ES-I3 (cell line): ENCODE results near the gene PAX1.

Experiments used
- H3K36me3 ChIP-seq: 2 replicates; pipeline ENCODE4 v1.6.1; 2013; ENCODE audit warnings: mild to moderate bottlenecking, low read length, control low read depth, moderate library complexity; ENCODE audit not compliant: insufficient read depth
- H3K4me1 ChIP-seq: 2 replicates; pipeline ENCODE4 v1.6.1; 2013; ENCODE audit warnings: mild to moderate bottlenecking, control low read depth, low read length; ENCODE audit not compliant: insufficient read depth
- H3K9ac ChIP-seq: 2 replicates; pipeline ENCODE4 v1.6.1; 2013; ENCODE audit warnings: low read depth, mild to moderate bottlenecking, low read length, moderate library complexity
- H3K9me3 ChIP-seq: 2 replicates; pipeline ENCODE4 v1.6.1; 2013; ENCODE audit warnings: mild to moderate bottlenecking, low read length, moderate library complexity; ENCODE audit not compliant: control insufficient read depth, insufficient read depth

Gene PAX1

DNA sequence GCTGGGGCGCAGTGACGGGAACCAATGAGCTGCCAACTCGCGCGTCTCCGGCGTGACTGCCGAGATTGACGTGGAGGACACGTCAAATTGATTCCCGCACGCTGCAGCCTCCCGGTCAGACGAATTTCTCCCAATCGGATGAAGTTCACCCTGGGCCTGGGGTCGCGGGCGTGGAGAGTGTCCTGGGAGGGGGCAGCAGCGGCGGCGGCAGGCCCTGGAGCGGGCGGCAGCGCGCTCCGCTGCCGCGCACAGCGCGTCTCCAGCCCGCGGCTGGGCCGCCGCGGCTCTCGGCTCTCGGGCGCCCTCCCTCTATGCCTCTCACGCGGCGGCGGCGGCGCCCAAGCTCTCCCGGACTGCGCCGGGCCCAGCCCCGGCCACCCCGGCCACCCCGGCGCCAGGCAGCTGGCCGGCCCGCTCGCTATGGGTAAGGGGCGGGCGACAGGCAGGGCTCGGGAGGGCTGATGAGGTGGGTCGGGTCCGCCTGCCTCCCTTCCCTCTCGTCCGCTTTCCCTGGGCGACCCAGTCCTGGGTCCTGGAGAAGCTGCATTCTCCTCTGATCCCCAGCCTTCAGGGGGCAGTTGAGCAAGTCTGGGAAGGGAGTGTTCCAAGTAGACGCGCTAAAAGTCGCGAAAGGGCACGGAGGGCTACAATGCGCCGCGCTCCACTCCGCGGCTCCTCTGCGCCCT is at the start of gene PAX1:
Gene PAX1, plus strand, starts transcription at position 90 of the 686 bp plus-strand sequence. Its CDS starts 49 bp downstream, at position 139.
- Histone ChIP-seq H3K9ac (peak within 1 kb of the TSS; percentile 32; the same call in 1 of the 2 replicates), H3K9me3 (no peaks in the 10 kb centered on the region), H3K36me3 (no peaks in the 10 kb centered on the region), H3K4me1 (peaks cover 16% of the 10 kb centered on the region)

DNA sequence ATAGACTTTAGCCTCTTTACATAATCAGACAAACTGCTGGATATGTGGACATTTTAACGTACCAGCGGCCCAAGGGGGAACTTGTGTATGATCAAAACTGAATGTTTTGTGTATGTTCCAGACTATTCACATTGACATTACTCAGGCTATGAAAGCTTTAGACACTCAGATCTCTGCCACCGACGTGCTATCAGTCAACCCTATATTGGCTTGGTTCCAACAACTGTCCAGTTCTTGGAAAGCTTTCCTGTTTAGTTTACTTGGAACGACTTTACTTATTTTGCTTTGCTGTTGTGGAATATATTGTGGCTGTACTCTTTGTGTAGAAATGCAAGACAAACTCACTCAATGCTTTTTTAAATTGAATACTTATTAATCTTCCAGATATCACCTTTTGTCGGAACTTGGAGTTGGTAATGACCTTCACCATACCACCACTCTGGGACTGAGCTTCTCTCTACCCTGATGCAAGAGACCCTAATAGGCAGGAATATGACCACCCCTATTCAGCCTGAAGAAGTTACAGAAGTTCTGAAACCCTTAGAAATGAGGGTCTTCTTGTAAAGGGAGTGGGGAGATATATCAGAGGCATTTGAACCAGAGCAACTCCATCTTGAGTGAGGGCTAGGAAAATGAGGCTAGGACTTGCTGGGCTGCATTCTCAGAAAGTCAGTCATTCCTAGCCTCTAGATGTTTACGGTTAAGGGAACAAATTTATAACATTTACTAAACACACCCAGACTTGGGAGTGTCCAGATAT is 49.0 kb upstream of the PAX1 start:
- no peaks in the 10 kb centered on the region for H3K9me3 ChIP-seq
- no peaks in the 10 kb centered on the region for H3K36me3 ChIP-seq
- no peaks in the 10 kb centered on the region for H3K4me1 ChIP-seq
- H3K9ac ChIP-seq: no peak overlapping the region

DNA sequence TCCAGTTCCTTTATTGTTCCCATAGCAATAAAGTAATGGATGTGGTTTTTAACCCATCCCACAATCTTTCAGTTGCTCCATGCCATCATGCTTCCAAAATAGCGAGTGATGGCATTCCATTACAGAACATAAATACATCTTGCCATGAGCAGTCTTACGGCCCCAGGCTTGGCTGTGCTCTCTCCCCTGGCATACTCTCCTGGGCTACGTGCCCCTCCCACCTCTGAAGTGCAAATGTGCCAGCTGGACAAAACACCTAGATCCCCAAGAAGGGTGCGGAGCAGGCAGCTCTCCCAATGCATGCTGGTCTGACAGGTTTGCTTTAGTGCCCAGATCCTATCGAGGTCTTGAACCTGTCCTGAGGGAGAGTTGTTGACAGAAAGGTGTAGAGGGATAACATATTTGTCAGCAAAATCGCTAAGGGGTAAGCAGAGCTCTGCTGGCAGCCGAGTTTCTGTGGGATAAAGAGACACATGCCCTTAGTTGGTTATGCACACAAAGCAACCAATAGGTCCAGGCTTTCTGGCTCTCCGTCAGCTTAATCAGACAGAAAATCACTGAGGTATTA is 43.9 kb upstream of the PAX1 start:
- Histone ChIP-seq H3K4me1 (no peaks in the 10 kb centered on the region), H3K9ac (no peak overlapping the region), H3K9me3 (no peaks in the 10 kb centered on the region), H3K36me3 (no peaks in the 10 kb centered on the region)

DNA sequence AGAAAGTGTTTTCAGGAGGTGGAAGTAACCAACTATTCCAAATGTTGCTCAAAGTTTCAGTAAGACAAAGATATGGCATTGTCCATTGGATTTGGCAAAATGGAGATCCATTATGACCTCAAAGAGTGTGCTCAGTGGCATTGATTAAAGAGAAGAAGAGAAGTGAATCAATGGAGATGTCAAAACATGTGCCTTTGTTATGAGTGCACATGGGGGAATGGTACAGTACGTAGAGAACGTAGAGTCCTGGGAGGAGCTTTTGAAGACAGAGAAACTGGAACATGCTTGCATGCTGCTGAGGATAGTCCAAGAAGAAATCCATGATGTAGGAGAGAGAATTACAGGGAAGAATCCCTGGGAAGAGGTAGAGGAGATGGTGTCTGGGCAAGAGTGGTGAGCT is 42.0 kb upstream of the PAX1 start:
- H3K9ac ChIP-seq: no peak overlapping the region
- H3K36me3 ChIP-seq: no peaks in the 10 kb centered on the region
- H3K9me3 ChIP-seq: no peaks in the 10 kb centered on the region
- H3K4me1 ChIP-seq: no peaks in the 10 kb centered on the region

DNA sequence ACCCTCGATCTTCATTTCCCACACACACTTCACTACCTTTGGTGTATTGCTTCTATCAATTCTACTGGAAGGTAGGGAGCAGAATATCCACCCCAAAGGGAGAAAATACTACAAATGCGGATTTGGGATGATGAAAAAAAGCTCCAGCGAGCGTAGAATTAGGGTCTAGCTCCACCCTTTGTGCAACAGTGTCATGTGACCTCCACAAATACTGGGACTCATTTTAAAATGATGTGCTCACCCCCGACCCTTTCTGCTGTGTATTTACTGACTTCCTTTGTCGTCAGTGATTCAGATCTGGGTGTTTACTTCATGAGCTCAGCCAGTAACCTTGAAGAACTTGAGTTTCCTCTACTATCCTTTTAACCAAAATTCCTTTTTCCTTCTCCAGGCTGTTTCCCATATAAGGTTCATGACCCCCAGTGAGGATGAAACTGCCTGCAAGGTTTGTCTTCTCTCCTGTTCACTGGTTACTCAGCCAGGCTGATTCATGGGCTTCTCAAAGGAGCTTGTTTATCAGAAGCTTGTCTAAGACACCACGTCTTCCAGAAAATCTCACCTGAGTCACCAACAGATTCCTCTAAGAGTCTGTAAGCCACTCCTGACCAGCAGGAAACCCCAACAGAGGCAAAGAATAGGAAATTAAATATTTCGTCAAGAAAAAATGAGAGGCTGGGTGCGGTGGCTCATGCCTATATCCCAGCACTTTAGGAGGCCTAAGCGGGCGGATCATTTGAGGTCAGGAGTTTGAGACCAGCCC is 39.6 kb upstream of the PAX1 start:
- H3K36me3 ChIP-seq: no peaks in the 10 kb centered on the region
- H3K9me3 ChIP-seq: no peaks in the 10 kb centered on the region
- H3K9ac ChIP-seq: no peak overlapping the region
- no peaks in the 10 kb centered on the region for H3K4me1 ChIP-seq

DNA sequence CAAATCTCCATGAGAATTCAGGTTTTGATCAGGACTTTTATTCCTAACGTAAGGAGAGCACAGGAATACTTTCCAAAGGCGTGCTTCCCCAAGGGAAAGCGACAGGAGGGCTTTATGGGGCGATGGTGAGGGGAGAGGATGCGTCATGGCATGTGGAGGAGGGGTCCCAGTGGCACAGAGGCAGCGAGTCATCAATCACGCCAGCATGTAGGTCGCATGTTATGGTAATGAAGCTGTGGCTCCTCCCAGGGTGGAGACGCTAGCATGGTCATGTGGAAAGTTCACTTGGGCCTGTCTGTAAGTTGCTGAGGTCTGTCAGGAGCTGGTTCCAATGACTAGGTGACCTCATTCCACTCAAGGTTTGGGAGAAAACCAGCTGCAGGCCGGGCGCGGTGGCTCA is 35.3 kb upstream of the PAX1 start:
- Histone ChIP-seq H3K4me1 (no peaks in the 10 kb centered on the region), H3K36me3 (no peaks in the 10 kb centered on the region), H3K9ac (no peak overlapping the region), H3K9me3 (no peaks in the 10 kb centered on the region)

DNA sequence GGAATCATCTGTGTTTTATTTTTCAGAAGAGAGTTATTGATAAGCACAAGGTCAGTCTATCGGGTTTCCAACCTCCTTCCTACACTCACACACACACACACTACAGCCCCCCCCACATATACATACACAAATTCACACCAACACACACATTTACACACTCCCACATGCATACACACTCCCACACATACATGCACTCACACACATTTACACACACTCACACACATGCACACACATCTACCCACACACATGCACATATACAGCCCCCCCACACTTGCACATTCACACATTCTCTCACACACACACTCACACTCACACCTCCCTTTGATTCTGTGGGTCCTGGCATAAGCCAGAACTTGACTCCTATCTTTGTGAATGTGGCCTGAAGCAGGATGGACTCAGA is 34.5 kb upstream of the PAX1 start:
- Histone ChIP-seq H3K9me3 (no peaks in the 10 kb centered on the region), H3K9ac (no peak overlapping the region), H3K36me3 (no peaks in the 10 kb centered on the region)

DNA sequence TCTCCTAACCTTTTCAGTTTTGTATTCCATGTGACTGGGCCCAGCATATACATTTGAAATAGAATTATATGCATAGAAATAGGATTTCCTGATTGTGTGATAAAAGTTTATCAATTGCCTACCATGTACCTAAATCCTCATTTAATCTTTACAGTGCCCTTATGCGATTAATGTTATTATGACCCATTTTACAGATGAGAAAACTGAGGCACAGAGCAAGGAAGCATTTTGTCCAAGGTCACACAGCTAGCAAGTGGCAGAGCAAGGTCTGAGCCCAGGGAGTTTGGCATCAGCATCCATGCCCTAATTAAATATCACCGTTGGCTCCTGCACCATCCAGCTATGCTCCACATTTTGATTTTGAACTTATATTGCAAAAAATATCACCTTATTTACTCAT is 28.2 kb upstream of the PAX1 start:
- Histone ChIP-seq H3K36me3 (no peaks in the 10 kb centered on the region), H3K9me3 (no peaks in the 10 kb centered on the region), H3K9ac (no peak overlapping the region), H3K4me1 (no peaks in the 10 kb centered on the region)

More for the DNA sequence above, 34.5 kb upstream of the PAX1 start:
- H3K4me1 ChIP-seq: no peaks in the 10 kb centered on the region

DNA sequence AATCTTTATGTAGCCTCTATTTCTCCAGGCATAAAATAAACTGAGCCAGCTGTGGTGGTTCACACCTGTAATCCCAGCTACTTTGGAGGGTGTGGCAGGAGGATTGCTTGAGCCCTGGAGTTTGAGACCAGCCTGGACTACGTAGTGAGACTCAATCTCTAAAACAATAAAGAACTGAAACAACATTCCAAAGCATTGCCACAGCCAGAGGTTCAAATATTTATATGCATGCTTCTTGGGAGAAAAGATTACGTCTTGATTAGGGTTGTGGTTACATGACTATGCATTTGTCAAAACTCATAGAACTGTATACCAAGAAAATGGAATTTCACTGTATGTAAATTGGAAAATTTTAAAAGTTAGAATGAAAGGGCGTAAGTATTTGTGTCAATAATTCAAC is 27.7 kb upstream of the PAX1 start:
- Histone ChIP-seq H3K9me3 (no peaks in the 10 kb centered on the region), H3K36me3 (no peaks in the 10 kb centered on the region), H3K4me1 (no peaks in the 10 kb centered on the region), H3K9ac (no peak overlapping the region)

DNA sequence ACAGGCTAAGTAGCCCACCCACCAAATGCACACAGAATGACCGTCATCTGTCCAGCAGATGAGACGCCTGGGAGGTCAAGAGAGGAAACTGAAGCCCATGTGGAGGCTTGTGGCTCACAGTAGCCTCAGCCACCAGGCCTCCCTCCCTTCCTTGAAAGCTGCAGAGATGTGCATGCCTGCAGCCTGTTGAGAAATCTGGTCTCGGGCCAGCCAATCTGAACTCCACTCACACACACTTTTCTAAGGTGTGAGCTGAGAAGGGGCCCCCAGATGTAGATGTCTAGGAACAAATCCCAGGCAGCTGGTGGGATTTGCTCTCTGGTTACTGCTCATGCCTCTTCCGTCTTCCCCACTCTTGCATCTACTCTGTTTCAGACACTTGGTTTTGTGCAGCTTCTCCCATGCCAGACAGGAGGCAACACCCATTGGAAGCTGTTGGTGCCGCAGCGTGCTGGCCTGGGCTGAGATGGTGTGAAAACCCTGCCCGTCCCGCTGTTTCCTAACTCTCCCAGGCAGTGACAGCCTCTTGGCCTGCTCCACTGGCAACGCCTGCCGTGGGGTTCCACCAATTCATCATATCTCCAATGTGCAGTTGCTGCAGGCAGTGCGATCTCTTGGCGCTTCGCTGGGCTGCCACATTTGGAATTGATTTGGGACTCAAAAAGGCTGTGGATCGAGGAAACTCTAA is 24.1 kb upstream of the PAX1 start:
- Histone ChIP-seq H3K36me3 (no peaks in the 10 kb centered on the region), H3K9me3 (no peaks in the 10 kb centered on the region), H3K4me1 (no peaks in the 10 kb centered on the region), H3K9ac (no peak overlapping the region)

DNA sequence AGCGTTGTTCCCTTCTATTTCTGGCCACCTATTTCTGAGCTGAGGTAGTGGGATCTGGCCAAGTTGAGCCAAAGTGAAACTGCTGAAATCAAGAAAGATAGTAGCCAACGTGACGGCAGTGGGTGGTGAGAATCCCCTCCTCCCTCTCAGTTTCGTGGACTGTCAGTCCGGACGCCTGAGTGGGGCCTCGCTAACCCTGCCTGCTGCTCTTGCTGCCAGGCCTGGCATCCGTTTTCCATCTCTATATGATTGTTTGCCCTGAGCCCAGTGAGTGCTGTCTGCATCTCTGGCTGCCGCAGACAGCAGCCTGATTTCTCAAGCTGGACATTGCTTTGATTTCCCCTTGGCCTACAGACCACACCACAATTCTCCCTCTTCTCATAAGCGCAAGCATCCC is 23.5 kb upstream of the PAX1 start:
- Histone ChIP-seq H3K36me3 (no peaks in the 10 kb centered on the region), H3K4me1 (no peaks in the 10 kb centered on the region)

DNA sequence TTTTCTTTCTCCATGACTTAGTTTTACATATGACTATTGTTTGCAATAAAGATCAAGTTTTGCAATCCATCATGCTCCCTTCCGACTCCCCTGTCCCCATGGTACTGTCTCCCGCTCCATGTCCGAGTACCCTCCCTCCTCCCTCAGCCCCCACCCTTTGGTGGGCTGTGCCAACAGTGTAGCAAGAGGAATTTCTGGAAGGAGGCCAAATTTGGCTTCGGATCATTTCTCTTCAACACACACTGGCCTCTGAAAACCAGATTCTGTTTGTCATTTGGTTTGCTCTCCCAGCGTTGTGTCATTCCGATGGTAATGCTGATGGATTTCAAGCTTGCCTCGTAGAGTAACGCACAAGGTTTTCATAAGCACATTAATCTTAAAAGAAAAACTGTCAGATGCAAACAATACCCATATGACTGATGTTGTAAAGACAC is 22.9 kb upstream of the PAX1 start:
- no peaks in the 10 kb centered on the region for H3K9me3 ChIP-seq
- H3K4me1 ChIP-seq: no peaks in the 10 kb centered on the region
- H3K36me3 ChIP-seq: no peaks in the 10 kb centered on the region
- H3K9ac ChIP-seq: no peak overlapping the region

More for the DNA sequence above, 23.5 kb upstream of the PAX1 start:
- H3K9ac ChIP-seq: no peak overlapping the region
- H3K9me3 ChIP-seq: no peaks in the 10 kb centered on the region

DNA sequence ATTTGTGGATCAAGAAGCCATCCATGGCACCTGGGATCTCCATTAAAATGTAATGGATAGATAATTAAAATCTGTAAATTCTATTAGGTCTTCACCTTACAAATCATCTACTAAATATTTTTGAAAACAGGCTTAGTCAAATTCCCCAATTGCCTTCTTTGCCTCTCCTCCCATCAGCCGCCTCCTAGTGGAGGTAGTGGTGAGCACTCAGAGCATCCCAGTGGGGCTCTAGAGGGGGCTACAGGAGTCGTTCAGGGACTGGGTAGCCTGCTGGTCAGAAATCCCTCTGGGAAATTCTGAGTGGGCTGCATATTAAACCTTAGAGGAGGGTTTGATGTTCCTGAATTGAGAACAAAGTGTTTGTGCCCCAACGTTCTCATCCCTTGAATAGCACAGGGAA is 20.8 kb upstream of the PAX1 start:
- H3K9ac ChIP-seq: no peak overlapping the region
- H3K4me1 ChIP-seq: no peaks in the 10 kb centered on the region
- no peaks in the 10 kb centered on the region for H3K9me3 ChIP-seq
- H3K36me3 ChIP-seq: no peaks in the 10 kb centered on the region

DNA sequence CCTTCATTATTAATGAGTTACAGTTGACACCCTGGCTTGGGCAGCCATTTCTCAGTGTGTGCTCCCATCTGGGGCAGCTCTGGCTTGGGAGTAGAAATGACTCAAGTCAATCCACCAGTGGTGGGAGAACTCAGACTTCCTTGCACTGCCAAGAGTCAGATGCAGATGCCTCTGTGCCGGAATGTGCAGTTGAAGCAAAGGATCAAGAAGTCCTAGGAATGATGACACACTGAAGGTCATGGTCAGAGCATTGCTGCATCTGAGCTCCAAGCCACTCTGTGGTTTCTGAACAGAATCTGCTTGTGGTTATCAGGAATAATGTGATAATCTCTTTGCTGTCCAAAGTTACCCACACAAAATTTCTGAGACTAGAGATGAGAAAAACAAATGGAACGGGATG is 19.5 kb upstream of the PAX1 start:
- Histone ChIP-seq H3K9ac (no peak overlapping the region), H3K4me1 (no peaks in the 10 kb centered on the region), H3K9me3 (no peaks in the 10 kb centered on the region), H3K36me3 (no peaks in the 10 kb centered on the region)
